GM20000 (cell line): Measurements from ENCODE around the gene PRSS33.

Experiments used
- DNase-seq: peaks from one replicate; pipeline ENCODE4 v3.0.0; 2012; ENCODE audit warnings: low spot score
- TF ChIP-seq, protein P1 (sequence below): IDR thresholded peaks from 2 replicates; pipeline ENCODE4 v1.5.1; 2012; ENCODE audit warnings: mild to moderate bottlenecking, control low read depth; ENCODE audit errors: extremely low read depth, missing control alignments

Gene PRSS33

DNA sequence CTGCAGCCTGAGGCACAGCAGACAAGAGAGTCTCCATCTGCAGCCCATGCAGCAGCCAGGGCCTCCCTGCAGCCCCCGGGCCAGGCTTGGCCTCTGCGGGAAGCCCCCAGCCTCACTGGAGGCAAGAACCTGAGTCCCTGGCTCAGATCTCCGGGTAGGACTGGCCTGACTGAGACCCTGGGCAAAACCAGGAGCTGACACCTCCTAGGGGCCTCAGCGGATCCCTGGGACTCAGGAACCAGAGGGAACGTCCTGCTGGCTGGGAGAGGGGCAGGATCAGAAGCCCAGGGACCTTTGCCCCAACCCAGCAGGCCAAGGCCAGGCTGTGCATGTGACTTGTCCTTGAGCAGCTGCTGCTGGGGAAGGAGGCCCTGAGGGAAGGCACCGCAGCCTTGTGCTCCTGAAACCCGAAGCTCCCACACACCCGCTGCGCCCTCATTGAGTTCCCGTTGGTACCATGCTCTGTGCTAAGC is 28.0 kb upstream of the PRSS33 start:
- DNase-seq, result no peak
- TF ChIP-seq, protein P1, sequence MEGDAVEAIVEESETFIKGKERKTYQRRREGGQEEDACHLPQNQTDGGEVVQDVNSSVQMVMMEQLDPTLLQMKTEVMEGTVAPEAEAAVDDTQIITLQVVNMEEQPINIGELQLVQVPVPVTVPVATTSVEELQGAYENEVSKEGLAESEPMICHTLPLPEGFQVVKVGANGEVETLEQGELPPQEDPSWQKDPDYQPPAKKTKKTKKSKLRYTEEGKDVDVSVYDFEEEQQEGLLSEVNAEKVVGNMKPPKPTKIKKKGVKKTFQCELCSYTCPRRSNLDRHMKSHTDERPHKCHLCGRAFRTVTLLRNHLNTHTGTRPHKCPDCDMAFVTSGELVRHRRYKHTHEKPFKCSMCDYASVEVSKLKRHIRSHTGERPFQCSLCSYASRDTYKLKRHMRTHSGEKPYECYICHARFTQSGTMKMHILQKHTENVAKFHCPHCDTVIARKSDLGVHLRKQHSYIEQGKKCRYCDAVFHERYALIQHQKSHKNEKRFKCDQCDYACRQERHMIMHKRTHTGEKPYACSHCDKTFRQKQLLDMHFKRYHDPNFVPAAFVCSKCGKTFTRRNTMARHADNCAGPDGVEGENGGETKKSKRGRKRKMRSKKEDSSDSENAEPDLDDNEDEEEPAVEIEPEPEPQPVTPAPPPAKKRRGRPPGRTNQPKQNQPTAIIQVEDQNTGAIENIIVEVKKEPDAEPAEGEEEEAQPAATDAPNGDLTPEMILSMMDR, result no peak

DNA sequence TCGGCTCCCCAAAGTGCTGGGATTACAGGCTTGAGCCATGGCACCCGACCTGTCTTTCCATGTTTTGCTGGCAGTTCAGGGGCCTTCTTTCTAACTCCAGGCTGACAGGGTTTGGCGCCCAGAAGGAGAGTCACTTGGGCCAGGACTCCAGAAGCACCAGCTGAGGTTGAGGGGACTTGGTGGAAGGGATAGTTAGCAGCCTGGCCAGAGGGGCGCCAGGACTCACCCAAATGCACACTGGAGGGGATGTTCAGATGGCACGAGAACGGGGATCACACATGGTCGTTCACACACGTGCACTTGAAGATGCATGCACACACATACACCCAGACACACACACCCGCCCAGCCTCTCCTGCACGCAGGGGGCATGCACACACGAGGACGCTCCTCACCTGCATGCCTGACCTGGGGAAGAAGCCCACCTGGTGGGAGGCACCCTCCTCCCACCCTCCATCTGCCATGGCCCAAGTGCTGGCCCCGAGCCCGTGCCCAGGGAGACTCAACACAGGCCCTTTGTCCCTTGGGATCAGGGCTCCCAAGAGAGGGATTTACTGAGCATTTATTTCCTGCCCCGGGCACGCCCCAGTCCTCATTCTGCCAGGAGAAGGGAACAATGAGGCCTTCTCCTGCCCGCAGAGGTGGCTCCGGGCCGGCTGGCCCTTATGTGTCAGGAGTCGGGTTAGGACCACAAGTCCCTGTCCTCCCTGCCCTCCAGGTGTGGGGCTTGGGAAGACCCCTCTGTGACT is 27.4 kb upstream of the PRSS33 start:
- TF ChIP-seq, protein P1, result no peak
- no peak for DNase-seq

DNA sequence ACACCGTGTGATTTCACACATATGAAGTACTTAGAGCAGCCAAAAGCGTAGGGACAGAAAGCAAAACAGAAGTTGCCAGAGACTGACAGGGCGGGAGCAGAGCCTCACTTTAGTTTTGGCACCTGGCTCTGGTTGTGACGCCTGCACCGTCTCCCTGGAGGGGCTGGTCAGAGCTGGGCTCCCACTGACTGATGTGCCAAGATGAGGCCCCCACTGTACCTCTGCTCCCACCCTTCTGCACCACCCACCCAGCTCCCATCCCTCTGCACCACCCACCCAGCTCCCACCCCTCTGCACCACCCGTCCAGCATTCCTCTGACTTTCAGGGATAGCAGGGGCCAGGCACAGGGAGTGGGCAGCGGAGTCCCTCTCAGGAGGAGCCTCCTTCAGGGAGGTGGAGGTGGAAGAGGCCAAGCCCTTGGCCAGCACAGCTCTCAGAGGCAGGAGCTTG is 26.4 kb upstream of the PRSS33 start:
- TF ChIP-seq, protein P1, result no peak
- no peak for DNase-seq

DNA sequence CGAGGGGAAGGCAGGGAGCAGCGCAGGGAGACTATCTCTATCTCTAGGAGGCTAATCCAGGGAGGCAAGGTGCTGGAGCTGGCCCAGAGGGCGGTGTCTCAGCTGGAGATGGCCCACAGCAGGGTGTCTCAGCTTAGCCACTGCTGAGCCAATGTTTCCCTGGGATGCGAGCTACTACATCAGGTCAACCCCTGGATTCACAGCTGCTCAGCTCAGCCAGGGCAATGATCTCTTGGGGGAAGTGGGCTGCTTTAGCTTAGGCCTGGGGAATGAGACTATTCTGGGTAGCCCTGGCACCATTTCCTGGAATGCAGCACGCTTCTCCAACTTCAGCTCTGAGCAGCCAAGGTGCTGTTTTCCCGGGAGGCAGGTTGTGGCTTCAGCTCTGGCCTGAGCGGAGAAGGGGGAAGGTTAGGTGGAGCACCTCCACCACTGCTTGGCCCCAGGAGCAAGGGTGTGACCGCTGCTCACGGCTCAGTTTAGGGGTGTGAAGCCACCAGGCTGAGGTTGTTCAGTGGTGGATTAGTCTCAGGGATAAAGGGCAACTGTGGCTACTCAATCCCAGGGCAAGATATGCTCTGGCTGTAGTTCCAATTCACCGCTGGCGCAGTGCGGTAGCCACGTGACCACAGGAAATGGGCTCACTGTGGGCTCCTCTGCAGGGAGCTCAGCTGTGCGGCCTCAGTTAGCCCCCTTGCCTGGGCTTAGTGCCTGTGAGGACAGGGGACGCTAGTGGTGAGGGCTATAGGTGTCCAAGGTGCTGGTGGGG is 24.5 kb upstream of the PRSS33 start:
- TF ChIP-seq, protein P1, result no peak
- DNase-seq, result no peak

DNA sequence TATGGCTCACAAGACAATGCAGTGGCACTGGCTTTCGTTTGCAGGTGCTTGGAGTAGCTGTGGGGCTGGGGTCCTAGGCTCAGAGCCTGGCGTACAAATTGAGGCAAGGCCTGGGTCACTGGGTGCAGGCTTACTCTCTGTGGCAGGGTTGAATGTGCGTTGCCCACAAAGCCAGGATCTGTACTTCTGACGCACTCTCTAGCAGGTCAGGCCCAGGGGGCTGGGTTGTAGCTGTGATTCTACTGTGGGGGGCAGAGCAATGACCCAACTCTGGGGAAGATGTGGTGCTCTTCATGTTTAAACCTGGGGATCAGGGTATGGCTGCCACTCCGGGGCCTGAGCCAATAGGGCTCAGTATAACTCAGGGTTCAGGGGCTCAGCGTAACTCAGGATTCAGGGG is 23.3 kb upstream of the PRSS33 start:
- DNase-seq, result no peak
- TF ChIP-seq, protein P1, result no peak

DNA sequence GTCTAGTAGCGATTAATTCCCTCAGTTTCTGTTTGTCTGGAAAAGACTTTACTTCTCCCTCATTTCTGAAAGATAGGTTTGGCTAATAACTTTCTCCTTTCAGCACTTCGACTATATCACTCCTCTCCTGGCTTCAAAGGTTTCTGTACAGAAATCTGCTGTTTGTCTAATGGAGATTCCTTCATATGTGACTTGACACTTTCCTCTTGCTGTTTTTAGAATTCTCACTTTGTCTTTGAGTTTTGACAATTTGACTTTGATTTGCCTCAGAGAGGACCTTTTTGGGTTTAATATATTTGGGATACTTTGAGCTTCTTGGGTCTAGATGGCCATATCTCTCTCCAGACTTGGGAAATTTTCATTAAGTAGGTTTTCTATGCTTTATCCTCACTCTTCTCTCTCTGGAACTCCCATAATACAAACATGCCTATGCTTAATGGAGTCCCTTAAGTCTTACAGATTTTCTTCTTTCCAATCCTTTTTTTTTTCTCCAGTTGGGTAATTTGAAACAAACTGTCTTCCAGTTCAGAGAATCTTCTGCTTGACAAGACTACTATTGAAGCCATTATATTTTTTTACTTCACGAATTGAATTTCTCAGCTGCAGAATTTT is 21.9 kb upstream of the PRSS33 start:
- TF ChIP-seq, protein P1, result no peak
- DNase-seq, result no peak

DNA sequence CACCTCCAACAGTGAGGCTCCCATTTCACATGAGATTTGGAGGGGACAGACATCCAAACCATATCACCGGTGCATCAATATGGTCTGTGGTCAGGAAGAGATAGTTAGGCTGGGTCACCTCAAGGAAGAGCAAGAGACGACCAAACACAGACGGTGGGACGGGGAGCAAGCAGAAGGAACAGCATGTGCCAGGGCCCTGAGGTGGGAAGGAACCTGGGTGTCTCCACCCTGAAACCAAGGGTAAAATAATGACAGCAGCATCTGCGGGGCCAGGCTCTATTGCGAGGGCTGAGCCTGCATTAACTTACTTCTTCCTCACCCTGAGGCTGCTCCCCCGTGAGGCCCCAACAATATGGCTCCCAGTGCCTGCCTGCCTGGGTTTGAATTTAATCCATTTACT is 20.8 kb upstream of the PRSS33 start:
- DNase-seq, result no peak
- TF ChIP-seq, protein P1, result no peak
